HCT116 (cell line): Measurements from ENCODE around the gene TBC1D22B. TPM values are rescaled to one million over a fixed set of nuclear protein-coding genes. Genes with fewer than 3 reads are reported as not detected.

Experiments
- ATAC-seq: fragments of 200-7000 bp; cut with Tn5 transposase; 2 replicates; pipeline ENCODE4 v1.9.1; 2020; ENCODE audit warnings: mild to moderate bottlenecking, moderate library complexity
- BruUV-seq: library from RNA; stranded (reverse); fragments of 400-500 nt; replicated peaks from 2 replicates; lab custom pipeline; 2021; lab: Mats Ljungman, UMichigan
- CTCF ChIA-PET: fragments of 300-600 bp; sonication (Branson Sonifier 250); formaldehyde crosslinking; loops from one replicate; lab custom pipeline; 2021; ENCODE audit warnings: antibody characterized with exemption; lab: Charles Lee
- POLR2A ChIA-PET: fragments of 300-600, 350-600 bp; sonication (Branson Sonifier 250); formaldehyde crosslinking; loops from one replicate; lab custom pipeline; 2021; ENCODE audit warnings: antibody characterized with exemption; lab: Charles Lee
- RAD21 ChIA-PET, 2 experiments: fragments of 300-600 bp; sonication (Branson Sonifier 250); formaldehyde crosslinking; loops; one replicate each; lab custom pipeline; 2023; ENCODE audit warnings: low total read pairs in 2 of 2; ENCODE audit not compliant: uncharacterized antibody in 2 of 2, unreplicated experiment in 2 of 2, low non-redundant PET in 1 of 2; lab: Charles Lee
- DNase-seq: peaks from one replicate; pipeline ENCODE4 v3.0.0-alpha.2; 2010; ENCODE audit warnings: low read depth, low spot score
- H2AFZ ChIP-seq: fragments of 200-600 bp; shearing (Covaris generic), sonication (generic); 2 replicates; pipeline ENCODE4 v1.6.1; 2017; ENCODE audit warnings: low read depth, mixed run types, mixed read lengths, antibody characterized with exemption, low read length; ENCODE audit not compliant: poor library complexity, severe bottlenecking
- H3K27ac ChIP-seq: 2 replicates; pipeline ENCODE4 v1.5.1; 2012; ENCODE audit warnings: low read depth, low read length
- H3K27me3 ChIP-seq: fragments of 200-600 bp; sonication (generic); 2 replicates; pipeline ENCODE4 v1.6.1; 2016; ENCODE audit warnings: mixed run types, low read length, mixed read lengths; ENCODE audit not compliant: insufficient read depth
- H3K36me3 ChIP-seq, 2 experiments: fragments of 200-500 bp in 1 of 2; fragments of 200-600 bp in 1 of 2; sonication (Bioruptor generic) in 1 of 2; sonication (generic) in 1 of 2; 2 replicates each; pipeline versions ENCODE4 v1.5.1 to v1.6.1; 2014 to 2016; ENCODE audit warnings: low read length in 2 of 2, inconsistent platforms in 1 of 2, mixed read lengths in 1 of 2, mixed run types in 1 of 2; ENCODE audit not compliant: insufficient read depth in 2 of 2, control insufficient read depth in 1 of 2
- H3K4me1 ChIP-seq, 2 experiments: fragments of 200-600 bp in 1 of 2; sonication (generic) in 1 of 2; 2 replicates each; pipeline versions ENCODE4 v1.5.1 to v1.6.1; 2012 to 2017; ENCODE audit warnings: low read length in 2 of 2, inconsistent platforms in 1 of 2, mild to moderate bottlenecking in 1 of 2, mixed read lengths in 1 of 2, mixed run types in 1 of 2, moderate library complexity in 1 of 2; ENCODE audit not compliant: insufficient read depth in 2 of 2, control insufficient read depth in 1 of 2
- H3K4me2 ChIP-seq: fragments of 200-600 bp; sonication (generic); 2 replicates; pipeline ENCODE4 v1.6.1; 2017; ENCODE audit warnings: mixed run types, low read length, mixed read lengths
- H3K4me3 ChIP-seq, 2 experiments: fragments of 200-600 bp in 1 of 2; sonication (generic) in 1 of 2; replicated peaks in 1 of 2; 2 replicates each; pipeline ENCODE4 v1.5.1; 2011 to 2016; ENCODE audit warnings: low read length in 2 of 2, control low read depth in 1 of 2, low read depth in 1 of 2, mild to moderate bottlenecking in 1 of 2, mixed read lengths in 1 of 2, mixed run types in 1 of 2
- H3K79me2 ChIP-seq: fragments of 200-600 bp; sonication (generic); 2 replicates; pipeline ENCODE4 v1.6.1; 2017; ENCODE audit warnings: mild to moderate bottlenecking, mixed run types, low read length, moderate library complexity, mixed read lengths; ENCODE audit not compliant: insufficient read depth
- H3K9ac ChIP-seq: fragments of 200-600 bp; sonication (generic); 2 replicates; pipeline ENCODE4 v1.6.1; 2016; ENCODE audit warnings: low read length, mixed read lengths
- H3K9me2 ChIP-seq: fragments of 200-600 bp; sonication (generic), shearing (Covaris generic); 2 replicates; pipeline ENCODE4 v1.6.1; 2017; ENCODE audit warnings: mixed run types, mild to moderate bottlenecking, moderate library complexity; ENCODE audit not compliant: insufficient read depth
- H3K9me3 ChIP-seq, 2 experiments: fragments of 200-500 bp in 1 of 2; fragments of 200-600 bp in 1 of 2; sonication (Bioruptor generic) in 1 of 2; sonication (generic) in 1 of 2; 2 replicates each; pipeline ENCODE4 v1.6.1; 2014 to 2017; ENCODE audit warnings: low read length in 2 of 2, mixed read lengths in 2 of 2, inconsistent platforms in 1 of 2, low read depth in 1 of 2, mild to moderate bottlenecking in 1 of 2, mixed run types in 1 of 2, moderate library complexity in 1 of 2; ENCODE audit not compliant: control insufficient read depth in 1 of 2, insufficient read depth in 1 of 2
- H4K20me1 ChIP-seq: fragments of 200-600 bp; sonication (generic), shearing (Covaris generic); 2 replicates; pipeline ENCODE4 v1.6.1; 2017; ENCODE audit warnings: mixed run types, mild to moderate bottlenecking, moderate library complexity; ENCODE audit not compliant: insufficient read depth
- CBX3 ChIP-seq: IDR thresholded peaks from 2 replicates; pipeline ENCODE4 v1.6.1; 2012; ENCODE audit warnings: low read depth
- EGR1 ChIP-seq: IDR thresholded peaks from 2 replicates; pipeline ENCODE4 v1.6.1; 2012; ENCODE audit warnings: low read depth
- ELF1 ChIP-seq: IDR thresholded peaks from 2 replicates; pipeline ENCODE4 v1.6.1; 2012; ENCODE audit warnings: low read depth, borderline replicate concordance
- EZH2 ChIP-seq: fragments of 200-600 bp; sonication (generic); IDR thresholded peaks from 2 replicates; pipeline ENCODE4 v1.6.1; 2017; ENCODE audit warnings: antibody characterized with exemption, mixed run types
- FOSL1 ChIP-seq: IDR thresholded peaks from 2 replicates; pipeline ENCODE4 v1.6.1; 2012; ENCODE audit warnings: low read depth
- JUND ChIP-seq: IDR thresholded peaks from 2 replicates; pipeline ENCODE4 v1.6.1; 2012
- POLR2A ChIP-seq: IDR thresholded peaks from 2 replicates; pipeline ENCODE4 v1.7.0; 2011; ENCODE audit warnings: borderline replicate concordance; ENCODE audit not compliant: insufficient read depth, insufficient read length; ENCODE audit errors: extremely low read depth
- POLR2AphosphoS5 ChIP-seq: IDR thresholded peaks from 2 replicates; pipeline ENCODE4 v1.6.1; 2011; ENCODE audit warnings: mild to moderate bottlenecking, low read depth, low read length, moderate library complexity
- SP1 ChIP-seq: IDR thresholded peaks from 2 replicates; pipeline ENCODE4 v1.6.1; 2012; ENCODE audit warnings: low read depth
- SRF ChIP-seq: IDR thresholded peaks from 2 replicates; pipeline ENCODE4 v1.6.1; 2012; ENCODE audit warnings: low read depth
- TCF7L2 ChIP-seq: IDR thresholded peaks from 2 replicates; pipeline ENCODE4 v1.7.0; 2011; ENCODE audit warnings: borderline replicate concordance, inconsistent platforms; ENCODE audit not compliant: insufficient read depth, insufficient read length; ENCODE audit errors: extremely low read depth
- YY1 ChIP-seq: IDR thresholded peaks from 2 replicates; pipeline ENCODE4 v1.6.1; 2011; ENCODE audit warnings: low read length, low read depth, moderate library complexity, mild to moderate bottlenecking; ENCODE audit not compliant: insufficient replicate concordance; ENCODE audit errors: extremely low read depth
- ZBTB33 ChIP-seq: IDR thresholded peaks from 2 replicates; pipeline ENCODE4 v1.6.1; 2011; ENCODE audit warnings: mild to moderate bottlenecking, low read length, moderate library complexity; ENCODE audit not compliant: insufficient replicate concordance; ENCODE audit errors: extremely low read depth
- ZFX ChIP-seq: fragments of 450-650 bp; IDR thresholded peaks from 2 replicates; pipeline ENCODE4 v1.6.1; 2017
- ZNF274 ChIP-seq: fragments of 200-500 bp; sonication (Bioruptor generic); IDR thresholded peaks from 2 replicates; pipeline ENCODE4 v1.6.1; 2014; ENCODE audit warnings: mild to moderate bottlenecking, low read depth, low read length, inconsistent platforms
- intact Hi-C: fragments of 100-400 bp; cut with micrococcal nuclease; formaldehyde crosslinking; loops from 2 replicates; pipeline ENCODE4 v1.10.0; 2022
- total RNA-seq: library from RNA; stranded (reverse); gene quantifications from one replicate; pipeline ENCODE4 v1.2.1, GENCODE V29; 2021; ENCODE audit not compliant: unreplicated experiment
- TF ChIP-seq, protein P1 (sequence below), 3 experiments: fragments of 200-600 bp in 1 of 3; sonication (generic) in 1 of 3; IDR thresholded peaks in 2 of 3; conservative IDR thresholded peaks in 1 of 3; 2 replicates each; pipeline ENCODE4 v1.5.1; 2012 to 2017; ENCODE audit warnings: low read depth in 2 of 3, low read length in 2 of 3, antibody characterized with exemption in 1 of 3, borderline replicate concordance in 1 of 3, control low read depth in 1 of 3, mild to moderate bottlenecking in 1 of 3, mixed read lengths in 1 of 3, mixed run types in 1 of 3, moderate library complexity in 1 of 3; ENCODE audit not compliant: insufficient read depth in 1 of 3
- TF ChIP-seq, protein P2 (sequence below): IDR thresholded peaks from 2 replicates; pipeline ENCODE4 v1.6.1; 2012
- TF ChIP-seq, protein P3 (sequence below): IDR thresholded peaks from 2 replicates; pipeline ENCODE4 v1.6.1; 2012; ENCODE audit warnings: low read depth
- TF ChIP-seq, protein P4 (sequence below): IDR thresholded peaks from 2 replicates; pipeline ENCODE4 v1.6.1; 2012

TBC1D22B gene
- total RNA-seq, 1 experiment from 2014 or later: 9.1 TPM

DNA sequence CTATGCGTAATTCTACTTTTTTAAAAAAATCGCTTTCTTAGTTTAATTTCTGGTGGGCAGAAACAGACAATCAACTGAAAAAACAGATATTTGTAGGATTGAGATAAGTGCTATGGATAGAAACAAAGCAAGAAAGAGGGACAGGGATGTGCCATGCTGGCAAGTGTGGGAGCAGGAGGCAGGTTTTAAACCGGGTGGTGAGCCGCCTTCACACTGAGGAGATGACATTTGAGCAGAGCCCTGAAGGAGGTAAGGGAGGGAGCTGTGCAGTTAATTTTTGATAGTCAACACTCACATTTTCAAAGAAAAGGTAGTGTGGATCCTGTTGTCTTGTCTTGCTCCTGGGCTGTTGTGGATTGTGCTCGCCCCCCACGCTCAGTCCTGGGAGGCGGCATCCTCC, 47.2 kb downstream of the TBC1D22B start:
- BruUV-seq: no TSS peak
- Histone ChIP-seq H3K9ac (no peak overlapping the region), H3K27ac (no peak overlapping the region), H3K27me3 (no peaks in the 10 kb centered on the region), H3K4me3 (no peak overlapping the region), H3K79me2 (no peaks in the 10 kb centered on the region), H3K4me1 (no peaks in the 10 kb centered on the region), H3K9me3 (no peaks in the 10 kb centered on the region), H3K36me3 (peaks cover 5 to 8% of the 10 kb centered on the region in 2 experiments; a peak in 2 of 4 replicates), H3K9me2 (no peaks in the 10 kb centered on the region), H2AFZ (no peak overlapping the region), H4K20me1 (no peaks in the 10 kb centered on the region), H3K4me2 (no peak overlapping the region)
- intact Hi-C loops: loop anchor here (5.0 kb wide), 1 partner anchor 287 kb away; no protein-coding TSS in a partner anchor
- ChIA-PET POLR2A (no interaction called here), CTCF (no interaction called here), RAD21 (no interaction called here)
- ATAC-seq (no peak), DNase-seq (no peak)
- TF ChIP-seq EGR1: no peak
- TF ChIP-seq POLR2A: no peak
- no peak for TF ChIP-seq TCF7L2
- no peak for TF ChIP-seq ZBTB33
- TF ChIP-seq, protein P1, sequence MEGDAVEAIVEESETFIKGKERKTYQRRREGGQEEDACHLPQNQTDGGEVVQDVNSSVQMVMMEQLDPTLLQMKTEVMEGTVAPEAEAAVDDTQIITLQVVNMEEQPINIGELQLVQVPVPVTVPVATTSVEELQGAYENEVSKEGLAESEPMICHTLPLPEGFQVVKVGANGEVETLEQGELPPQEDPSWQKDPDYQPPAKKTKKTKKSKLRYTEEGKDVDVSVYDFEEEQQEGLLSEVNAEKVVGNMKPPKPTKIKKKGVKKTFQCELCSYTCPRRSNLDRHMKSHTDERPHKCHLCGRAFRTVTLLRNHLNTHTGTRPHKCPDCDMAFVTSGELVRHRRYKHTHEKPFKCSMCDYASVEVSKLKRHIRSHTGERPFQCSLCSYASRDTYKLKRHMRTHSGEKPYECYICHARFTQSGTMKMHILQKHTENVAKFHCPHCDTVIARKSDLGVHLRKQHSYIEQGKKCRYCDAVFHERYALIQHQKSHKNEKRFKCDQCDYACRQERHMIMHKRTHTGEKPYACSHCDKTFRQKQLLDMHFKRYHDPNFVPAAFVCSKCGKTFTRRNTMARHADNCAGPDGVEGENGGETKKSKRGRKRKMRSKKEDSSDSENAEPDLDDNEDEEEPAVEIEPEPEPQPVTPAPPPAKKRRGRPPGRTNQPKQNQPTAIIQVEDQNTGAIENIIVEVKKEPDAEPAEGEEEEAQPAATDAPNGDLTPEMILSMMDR (IDR thresholded peaks at IDR 0.05 in 2 of 3, conservative IDR thresholded peaks at IDR 0.05 in 1 of 3; ENCODE audit: borderline replicate concordance in 1 of 3, insufficient read depth in 1 of 3, low read depth in 2 of 3, low read length in 2 of 3): no peak
- no peak for TF ChIP-seq SP1
- TF ChIP-seq, protein P2, sequence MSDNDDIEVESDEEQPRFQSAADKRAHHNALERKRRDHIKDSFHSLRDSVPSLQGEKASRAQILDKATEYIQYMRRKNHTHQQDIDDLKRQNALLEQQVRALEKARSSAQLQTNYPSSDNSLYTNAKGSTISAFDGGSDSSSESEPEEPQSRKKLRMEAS: no peak
- TF ChIP-seq, protein P3, sequence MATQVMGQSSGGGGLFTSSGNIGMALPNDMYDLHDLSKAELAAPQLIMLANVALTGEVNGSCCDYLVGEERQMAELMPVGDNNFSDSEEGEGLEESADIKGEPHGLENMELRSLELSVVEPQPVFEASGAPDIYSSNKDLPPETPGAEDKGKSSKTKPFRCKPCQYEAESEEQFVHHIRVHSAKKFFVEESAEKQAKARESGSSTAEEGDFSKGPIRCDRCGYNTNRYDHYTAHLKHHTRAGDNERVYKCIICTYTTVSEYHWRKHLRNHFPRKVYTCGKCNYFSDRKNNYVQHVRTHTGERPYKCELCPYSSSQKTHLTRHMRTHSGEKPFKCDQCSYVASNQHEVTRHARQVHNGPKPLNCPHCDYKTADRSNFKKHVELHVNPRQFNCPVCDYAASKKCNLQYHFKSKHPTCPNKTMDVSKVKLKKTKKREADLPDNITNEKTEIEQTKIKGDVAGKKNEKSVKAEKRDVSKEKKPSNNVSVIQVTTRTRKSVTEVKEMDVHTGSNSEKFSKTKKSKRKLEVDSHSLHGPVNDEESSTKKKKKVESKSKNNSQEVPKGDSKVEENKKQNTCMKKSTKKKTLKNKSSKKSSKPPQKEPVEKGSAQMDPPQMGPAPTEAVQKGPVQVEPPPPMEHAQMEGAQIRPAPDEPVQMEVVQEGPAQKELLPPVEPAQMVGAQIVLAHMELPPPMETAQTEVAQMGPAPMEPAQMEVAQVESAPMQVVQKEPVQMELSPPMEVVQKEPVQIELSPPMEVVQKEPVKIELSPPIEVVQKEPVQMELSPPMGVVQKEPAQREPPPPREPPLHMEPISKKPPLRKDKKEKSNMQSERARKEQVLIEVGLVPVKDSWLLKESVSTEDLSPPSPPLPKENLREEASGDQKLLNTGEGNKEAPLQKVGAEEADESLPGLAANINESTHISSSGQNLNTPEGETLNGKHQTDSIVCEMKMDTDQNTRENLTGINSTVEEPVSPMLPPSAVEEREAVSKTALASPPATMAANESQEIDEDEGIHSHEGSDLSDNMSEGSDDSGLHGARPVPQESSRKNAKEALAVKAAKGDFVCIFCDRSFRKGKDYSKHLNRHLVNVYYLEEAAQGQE: no peak
- no peak for TF ChIP-seq ELF1
- TF ChIP-seq ZFX: no peak
- no peak for TF ChIP-seq EZH2
- TF ChIP-seq POLR2AphosphoS5: no peak
- no peak for TF ChIP-seq FOSL1
- TF ChIP-seq YY1: no peak
- no peak for TF ChIP-seq ZNF274
- no peak for TF ChIP-seq CBX3
- no peak for TF ChIP-seq SRF
- no peak for TF ChIP-seq JUND
- TF ChIP-seq, protein P4, sequence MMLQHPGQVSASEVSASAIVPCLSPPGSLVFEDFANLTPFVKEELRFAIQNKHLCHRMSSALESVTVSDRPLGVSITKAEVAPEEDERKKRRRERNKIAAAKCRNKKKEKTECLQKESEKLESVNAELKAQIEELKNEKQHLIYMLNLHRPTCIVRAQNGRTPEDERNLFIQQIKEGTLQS: no peak
